ENCODE data around the gene MAGI2.

MAGI2 gene

GRCh38 chr7:78845155-78845554 is 608.3 kb downstream of the MAGI2 start:
- TF ChIP-seq, protein P1, sequence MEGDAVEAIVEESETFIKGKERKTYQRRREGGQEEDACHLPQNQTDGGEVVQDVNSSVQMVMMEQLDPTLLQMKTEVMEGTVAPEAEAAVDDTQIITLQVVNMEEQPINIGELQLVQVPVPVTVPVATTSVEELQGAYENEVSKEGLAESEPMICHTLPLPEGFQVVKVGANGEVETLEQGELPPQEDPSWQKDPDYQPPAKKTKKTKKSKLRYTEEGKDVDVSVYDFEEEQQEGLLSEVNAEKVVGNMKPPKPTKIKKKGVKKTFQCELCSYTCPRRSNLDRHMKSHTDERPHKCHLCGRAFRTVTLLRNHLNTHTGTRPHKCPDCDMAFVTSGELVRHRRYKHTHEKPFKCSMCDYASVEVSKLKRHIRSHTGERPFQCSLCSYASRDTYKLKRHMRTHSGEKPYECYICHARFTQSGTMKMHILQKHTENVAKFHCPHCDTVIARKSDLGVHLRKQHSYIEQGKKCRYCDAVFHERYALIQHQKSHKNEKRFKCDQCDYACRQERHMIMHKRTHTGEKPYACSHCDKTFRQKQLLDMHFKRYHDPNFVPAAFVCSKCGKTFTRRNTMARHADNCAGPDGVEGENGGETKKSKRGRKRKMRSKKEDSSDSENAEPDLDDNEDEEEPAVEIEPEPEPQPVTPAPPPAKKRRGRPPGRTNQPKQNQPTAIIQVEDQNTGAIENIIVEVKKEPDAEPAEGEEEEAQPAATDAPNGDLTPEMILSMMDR (IDR thresholded peaks at IDR 0.05; ENCODE audit: insufficient read depth, low read length, poor library complexity, severe bottlenecking), result no peak
- TF ChIP-seq EZH2phosphoT487 (conservative IDR thresholded peaks at IDR 0.05; ENCODE audit: low read length), result no peak
- no peaks in the 10 kb centered on the region for H3K36me3 ChIP-seq (ENCODE audit: low read length)
- no peak overlapping the region for H3K27ac ChIP-seq (ENCODE audit: low read depth, low read length)
- H3K9me2 ChIP-seq (replicated peaks; ENCODE audit: insufficient read depth, low read length), result no peaks in the 10 kb centered on the region
- no peak overlapping the region for H3K4me3 ChIP-seq (ENCODE audit: insufficient read depth, low read length, poor library complexity, severe bottlenecking)
- no peak overlapping the region for H3K9ac ChIP-seq (ENCODE audit: low read length)
- H3F3A ChIP-seq (ENCODE audit: insufficient read depth), result no peaks in the 10 kb centered on the region
- H3K79me2 ChIP-seq (ENCODE audit: insufficient read depth, low read length), result no peaks in the 10 kb centered on the region
- H2AFZ ChIP-seq (ENCODE audit: low read depth, low read length, severe bottlenecking), result no peak overlapping the region
- no peaks in the 10 kb centered on the region for H4K20me1 ChIP-seq (ENCODE audit: low read depth, low read length)
- no peaks in the 10 kb centered on the region for H3K27me3 ChIP-seq (ENCODE audit: low read length)
- H3K9me3 ChIP-seq (ENCODE audit: insufficient read depth, low read length), result no peaks in the 10 kb centered on the region
- no peak overlapping the region for H3K4me2 ChIP-seq (ENCODE audit: low read depth, low read length, poor library complexity, severe bottlenecking)

DNA sequence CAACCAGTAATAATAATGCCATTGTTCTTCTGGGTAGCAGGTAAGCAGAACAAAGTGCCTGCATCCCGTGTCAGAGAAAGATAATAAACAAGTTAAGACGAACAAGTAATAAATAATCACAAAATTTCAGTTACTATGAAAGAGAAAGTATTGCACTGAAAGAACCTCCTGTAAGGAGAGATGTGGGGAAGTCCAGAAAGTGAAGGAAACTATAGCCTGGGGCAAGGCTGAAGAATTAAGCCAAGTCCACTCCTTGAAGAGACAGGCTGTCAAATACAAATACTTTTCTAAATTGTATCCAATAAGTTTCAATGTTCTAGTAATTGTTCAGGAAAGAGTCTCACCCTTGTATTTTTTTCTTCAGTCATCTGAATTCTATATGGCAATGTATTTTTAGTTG is 611.4 kb downstream of the MAGI2 start:
- Histone ChIP-seq H2AFZ (ENCODE audit: low read depth, low read length, severe bottlenecking) (no peak overlapping the region), H3K27ac (ENCODE audit: low read depth, low read length) (no peak overlapping the region), H3K9ac (ENCODE audit: low read length) (no peak overlapping the region), H3F3A (ENCODE audit: insufficient read depth) (no peaks in the 10 kb centered on the region), H3K9me2 (replicated peaks; ENCODE audit: insufficient read depth, low read length) (no peaks in the 10 kb centered on the region), H3K9me3 (ENCODE audit: insufficient read depth, low read length) (no peaks in the 10 kb centered on the region), H3K4me3 (ENCODE audit: insufficient read depth, low read length, poor library complexity, severe bottlenecking) (no peak overlapping the region), H3K27me3 (ENCODE audit: low read length) (no peaks in the 10 kb centered on the region), H3K4me2 (ENCODE audit: low read depth, low read length, poor library complexity, severe bottlenecking) (no peak overlapping the region), H3K79me2 (ENCODE audit: insufficient read depth, low read length) (no peaks in the 10 kb centered on the region), H3K36me3 (ENCODE audit: low read length) (no peaks in the 10 kb centered on the region), H4K20me1 (ENCODE audit: low read depth, low read length) (no peaks in the 10 kb centered on the region)
- TF ChIP-seq, protein P1 (IDR thresholded peaks at IDR 0.05; ENCODE audit: insufficient read depth, low read length, poor library complexity, severe bottlenecking), result no peak
- no peak for TF ChIP-seq EZH2phosphoT487 (conservative IDR thresholded peaks at IDR 0.05; ENCODE audit: low read length)

DNA sequence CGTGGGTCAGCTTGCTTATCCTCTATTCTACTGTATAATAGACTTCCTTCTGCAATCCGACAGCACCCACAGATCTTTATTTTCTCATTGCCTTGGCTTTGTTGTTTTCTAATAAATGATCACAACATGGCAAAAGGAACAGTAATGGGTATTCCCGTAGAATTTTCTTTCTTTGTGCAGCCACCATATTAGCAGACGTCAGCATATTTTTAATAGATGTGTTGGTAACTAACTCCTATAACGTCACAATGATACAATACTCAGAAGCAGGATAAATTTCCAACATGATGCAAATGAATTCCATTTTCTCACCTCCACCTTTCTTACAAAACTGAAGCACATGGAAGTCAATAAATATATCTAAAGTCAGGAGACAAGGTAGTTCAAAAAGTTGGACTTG is 617.6 kb downstream of the MAGI2 start:
- no peaks in the 10 kb centered on the region for H3K9me2 ChIP-seq (replicated peaks; ENCODE audit: insufficient read depth, low read length)
- no peak overlapping the region for H3K4me3 ChIP-seq (ENCODE audit: insufficient read depth, low read length, poor library complexity, severe bottlenecking)
- no peak for TF ChIP-seq EZH2phosphoT487 (conservative IDR thresholded peaks at IDR 0.05; ENCODE audit: low read length)
- TF ChIP-seq, protein P1 (IDR thresholded peaks at IDR 0.05; ENCODE audit: insufficient read depth, low read length, poor library complexity, severe bottlenecking), result no peak

More for the DNA sequence above, 617.6 kb downstream of the MAGI2 start:
- H2AFZ ChIP-seq (ENCODE audit: low read depth, low read length, severe bottlenecking), result no peak overlapping the region
- no peaks in the 10 kb centered on the region for H3F3A ChIP-seq (ENCODE audit: insufficient read depth)
- no peaks in the 10 kb centered on the region for H3K79me2 ChIP-seq (ENCODE audit: insufficient read depth, low read length)
- H3K36me3 ChIP-seq (ENCODE audit: low read length), result no peaks in the 10 kb centered on the region
- no peak overlapping the region for H3K27ac ChIP-seq (ENCODE audit: low read depth, low read length)
- no peak overlapping the region for H3K4me2 ChIP-seq (ENCODE audit: low read depth, low read length, poor library complexity, severe bottlenecking)
- H4K20me1 ChIP-seq (ENCODE audit: low read depth, low read length), result no peaks in the 10 kb centered on the region
- no peaks in the 10 kb centered on the region for H3K9me3 ChIP-seq (ENCODE audit: insufficient read depth, low read length)
- no peak overlapping the region for H3K9ac ChIP-seq (ENCODE audit: low read length)
- no peaks in the 10 kb centered on the region for H3K27me3 ChIP-seq (ENCODE audit: low read length)
